Measurements from ENCODE around the gene PGAM2. TPM values are rescaled to one million over a fixed set of nuclear protein-coding genes. Genes with fewer than 3 reads are reported as not detected.
A peak's percentile ranks its signal among the peaks of the same experiment; 100 is the strongest.

Gene PGAM2
- total and polyA plus RNA-seq, 12 donors = 0.76 to 30.1 (median 6.7) TPM

GRCh38 chr7:44102846-44103565 lies 37.6 kb upstream of the PGAM2 start:
- Histone ChIP-seq H3K36me3 (replicated peaks in 1 of 2) (peaks cover 0 to 4% of the 10 kb centered on the region in 2 donors), H3K4me1 (replicated peaks in 1 of 2) (no peaks in the 10 kb centered on the region), H3K4me3 (no peak overlapping the region), H3K9me3 (replicated peaks in 1 of 3) (no peaks in the 10 kb centered on the region), H3K27ac (peak overlapping the region in 3 of 5 donors; percentile 14 to 93 (median 68)), H3K27me3 (no peaks in the 10 kb centered on the region)
- 78 to 88% (median 83%) methylated on average over 7 to 8 of the region's 8 CpGs for WGBS, 4 donors
- intact Hi-C loops (cut with DNase I) = no loop called here
- TF ChIP-seq CTCF (IDR thresholded peaks at IDR 0.05) = no peak
- no peak for TF ChIP-seq POLR2A (IDR thresholded peaks at IDR 0.05)
- DNase-seq = no peak

- H3K4me1 ChIP-seq (replicated peaks in 1 of 2) = no peaks in the 10 kb centered on the region
- no peak overlapping the region for H3K4me3 ChIP-seq
- H3K27ac ChIP-seq = peak overlapping the region in 3 of 5 donors; percentile 48 to 93 (median 68)
- TF ChIP-seq CTCF (IDR thresholded peaks at IDR 0.05) (no peak), POLR2A (IDR thresholded peaks at IDR 0.05) (no peak)
- H3K9me3 ChIP-seq (replicated peaks in 1 of 3) = no peaks in the 10 kb centered on the region
- H3K36me3 ChIP-seq (replicated peaks in 1 of 2) = peaks cover 0 to 2% of the 10 kb centered on the region in 2 donors
- WGBS, 4 donors = 82 to 86% (median 85%) methylated on average over 14 of the region's 14 CpGs
- peak in 1 of 7 donors; percentile 66 for DNase-seq
- intact Hi-C loops (cut with DNase I) = no loop called here
- no peaks in the 10 kb centered on the region for H3K27me3 ChIP-seq
Measured at GRCh38 chr7:44101966-44102845, 36.8 kb upstream of the PGAM2 start.

- Histone ChIP-seq H3K4me3 (no peak overlapping the region), H3K36me3 (replicated peaks in 1 of 2) (no peaks in the 10 kb centered on the region), H3K27me3 (no peaks in the 10 kb centered on the region), H3K9me3 (replicated peaks in 1 of 3) (no peaks in the 10 kb centered on the region), H3K27ac (peak overlapping the region in 3 of 5 donors; percentile 48 to 85 (median 68)), H3K4me1 (replicated peaks in 1 of 2) (no peaks in the 10 kb centered on the region)
- no peak for DNase-seq
- TF ChIP-seq CTCF (IDR thresholded peaks at IDR 0.05) (no peak), POLR2A (IDR thresholded peaks at IDR 0.05) (no peak)
- 84 to 100% (median 89%) methylated on average over 2 to 3 of the region's 3 CpGs for WGBS, 4 donors
- intact Hi-C loops (cut with DNase I) = no loop called here
Measured at GRCh38 chr7:44101303-44101965, 36.1 kb upstream of the PGAM2 start.
